A549 (cell line): Measurements from ENCODE around the gene SNRPD3. TPM values are rescaled to one million over a fixed set of nuclear protein-coding genes. Genes with fewer than 3 reads are reported as not detected.

Source experiments
- ATAC-seq, 2 experiments: fragments of 200-7000 bp in 1 of 2; fragments of >200 bp in 1 of 2; cut with Nextera tagmentation in 1 of 2; cut with Tn5 transposase in 1 of 2; 3 replicates each; pipeline versions ENCODE4 v1.8.0 to v1.9.1; 2018 to 2020; ENCODE audit warnings: mild to moderate bottlenecking in 1 of 2, moderate library complexity in 1 of 2
- CTCF ChIA-PET: fragments of 300-600 bp; sonication (Branson Sonifier 250); formaldehyde crosslinking; extraction: SDS; loops from one replicate; lab custom pipeline; 2021; ENCODE audit warnings: antibody characterized with exemption, inconsistent platforms; lab: Yijun Ruan, JAX
- POLR2A ChIA-PET: fragments of 350-600 bp; formaldehyde crosslinking; extraction: SDS; loops from one replicate; lab custom pipeline; 2021; ENCODE audit warnings: antibody characterized with exemption, inconsistent platforms; lab: Yijun Ruan, JAX
- DNase-seq, 2 experiments: peaks; one replicate each; pipeline versions ENCODE4 v3.0.0 to v3.0.0-alpha.2; 2011 to 2016; ENCODE audit warnings: low read depth in 1 of 2, low spot score in 1 of 2
- FAIRE-seq: peaks from 2 replicates; lab custom pipeline; 2011; peaks lifted over from hg19 to GRCh38; lab: Jason Lieb, UNC
- H3K27ac ChIP-seq, 2 experiments: fragments of >200 bp; sonication (Bioruptor Twin); formaldehyde crosslinking; 3 replicates each; pipeline ENCODE4 v1.5.1; 2016 to 2017
- H3K4me1 ChIP-seq: fragments of >200 bp; sonication (Bioruptor Twin); formaldehyde crosslinking; 3 replicates; pipeline ENCODE4 v1.6.1; 2016
- H3K4me2 ChIP-seq: fragments of >200 bp; sonication (Bioruptor Twin); formaldehyde crosslinking; 3 replicates; pipeline ENCODE4 v1.6.1; 2016
- H3K4me3 ChIP-seq: fragments of >200 bp; sonication (Bioruptor Twin); formaldehyde crosslinking; 3 replicates; pipeline ENCODE4 v1.5.1; 2016
- H3K9me3 ChIP-seq: fragments of >200 bp; sonication (Bioruptor Twin); formaldehyde crosslinking; 3 replicates; pipeline ENCODE4 v1.6.1; 2016
- CTCF ChIP-seq: fragments of >200 bp; sonication (Bioruptor Twin); formaldehyde crosslinking; IDR thresholded peaks from 3 replicates; pipeline ENCODE4 v1.5.1; 2016
- E2F6 ChIP-seq: IDR thresholded peaks from 2 replicates; pipeline ENCODE4 v1.6.1; 2012; ENCODE audit warnings: low read depth, borderline replicate concordance
- EHMT2 ChIP-seq: fragments of 200-600 bp; sonication (generic); IDR thresholded peaks from 2 replicates; pipeline ENCODE4 v1.6.1; 2016; ENCODE audit warnings: antibody characterized with exemption, low read depth, mild to moderate bottlenecking, moderate library complexity
- ELK1 ChIP-seq: fragments of 150-350 bp; IDR thresholded peaks from 2 replicates; pipeline ENCODE4 v1.6.1; 2014; ENCODE audit warnings: low read depth, mild to moderate bottlenecking, low read length
- EP300 ChIP-seq, 2 experiments: fragments of >200 bp; sonication (Bioruptor Twin); formaldehyde crosslinking; IDR thresholded peaks; 2 replicates in 1 of 2; 3 replicates in 1 of 2; pipeline ENCODE4 v1.6.1; 2016 to 2017
- FOSL2 ChIP-seq, 2 experiments: fragments of 450-650 bp in 1 of 2; fragments of >200 bp in 1 of 2; sonication (Bioruptor Twin) in 1 of 2; formaldehyde crosslinking; IDR thresholded peaks; 2 replicates each; pipeline versions ENCODE4 v1.5.0 to v1.6.1; 2016 to 2020; ENCODE audit warnings: mild to moderate bottlenecking in 1 of 2, moderate library complexity in 1 of 2
- GATA3 ChIP-seq: IDR thresholded peaks from 2 replicates; pipeline ENCODE4 v1.6.1; 2012; ENCODE audit warnings: borderline replicate concordance
- HDAC2 ChIP-seq: fragments of 200-600 bp; sonication (generic); IDR thresholded peaks from 2 replicates; pipeline ENCODE4 v1.6.1; 2016
- HEYL ChIP-seq: fragments of 250-450 bp; sonication (Bioruptor Pico); IDR thresholded peaks from 2 replicates; pipeline ENCODE4 v1.8.0; 2021; ENCODE audit warnings: mild to moderate bottlenecking, moderate library complexity
- HOXA7 ChIP-seq: fragments of 250-450 bp; sonication (Bioruptor Pico); IDR thresholded peaks from 2 replicates; pipeline ENCODE4 v1.5.0; 2020; ENCODE audit warnings: mild to moderate bottlenecking, moderate library complexity
- JUN ChIP-seq, 2 experiments: fragments of >200 bp; sonication (Bioruptor Twin); formaldehyde crosslinking; IDR thresholded peaks; 2 replicates in 1 of 2; 3 replicates in 1 of 2; pipeline ENCODE4 v1.6.1; 2016 to 2017
- NPAS2 ChIP-seq: fragments of 250-450 bp; sonication (Bioruptor Pico); IDR thresholded peaks from 2 replicates; pipeline ENCODE4 v1.8.0; 2022; ENCODE audit warnings: mild to moderate bottlenecking, moderate library complexity, borderline replicate concordance
- RCOR1 ChIP-seq: fragments of 150-350 bp; IDR thresholded peaks from 2 replicates; pipeline ENCODE4 v1.6.1; 2014; ENCODE audit warnings: antibody characterized with exemption, low read length, low read depth
- REST ChIP-seq: fragments of 200-600 bp; sonication (generic); IDR thresholded peaks from 2 replicates; pipeline ENCODE4 v1.6.1; 2016; ENCODE audit warnings: antibody characterized with exemption, mild to moderate bottlenecking, moderate library complexity
- TFCP2L1 ChIP-seq: fragments of 250-450 bp; sonication (Bioruptor Pico); IDR thresholded peaks from 2 replicates; pipeline ENCODE4 v1.5.0; 2021; ENCODE audit warnings: mild to moderate bottlenecking
- WGBS: methylation state at CpG from one replicate; pipeline ENCODE4 v1.1.6; 2017; ENCODE audit errors: missing lambda C conversion rate; 5-methylcytosine and 5-hydroxymethylcytosine counted together
- polyA plus RNA-seq, 4 experiments: library from polyadenylated mRNA; depleted of rRNA in 3 of 4; stranded (reverse); fragments of >200 nt; fragmentation: RNase III in 1 of 4; extraction: RNeasy Plus Mini Kit Qiagen cat#74134 plus additional on column Dnase treatment in 1 of 4; gene quantifications; 2 replicates in 3 of 4; 3 replicates in 1 of 4; pipeline ENCODE4 v1.2.3, GENCODE V29; 2011 to 2017

The SNRPD3 gene
- polyA plus RNA-seq, 2 of the 4 experiments (the other 2 are of a cell fraction) = 157 to 344 TPM

- FAIRE-seq = no peak
- CTCF ChIA-PET = interaction anchor here (1.2 to 4.8 kb wide), 7 partner anchors 15 to 86 kb away, joined by 3 to 32 read pairs (median 4); no protein-coding TSS in a partner anchor
These were observed 48.9 kb upstream of the SNRPD3 start for GRCh38 chr22:24506802-24507438.

GRCh38 chr22:24507716-24508115, 48.1 kb upstream of the SNRPD3 start:
- ChIA-PET POLR2A (no interaction called here), CTCF (interaction anchor here (1.7 to 4.8 kb wide), 4 partner anchors 14 to 86 kb away, joined by 4 to 32 read pairs (median 12); no protein-coding TSS in a partner anchor)
- WGBS = 89% methylated on average over 7 of the region's 7 CpGs
- Histone ChIP-seq H3K9me3 (no peaks in the 10 kb centered on the region), H3K4me2 (peak overlapping the region; percentile 54; the same call in 2 of the 3 replicates), H3K27ac (peak overlapping the region in 1 of 2 experiments; percentile 73; a peak in 2 of 6 replicates), H3K4me3 (no peak overlapping the region), H3K4me1 (peaks cover 36% of the 10 kb centered on the region)
- no peak for TF ChIP-seq NPAS2 (CRISPR knock-in tag)
- TF ChIP-seq EHMT2 = no peak
- no peak for TF ChIP-seq TFCP2L1
- no peak for TF ChIP-seq REST
- no peak for TF ChIP-seq RCOR1
- TF ChIP-seq HDAC2 = no peak
- FAIRE-seq (no peak), ATAC-seq (no peak), DNase-seq (no peak)

More at GRCh38 chr22:24506802-24507438, 48.9 kb upstream of the SNRPD3 start:
- peak; percentile 24 to 41 for DNase-seq
- peak in 1 of 2 experiments; percentile 65; a peak in 3 of 6 replicates for ATAC-seq
- POLR2A ChIA-PET = no interaction called here
- WGBS = 40% methylated on average over 4 of the region's 6 CpGs
- 0 out of 5 replicates have a peak, but pooled peaks of 1 of the 2 experiments have one; percentile 21 for TF ChIP-seq JUN (IDR thresholded peaks at IDR 0.05)
- TF ChIP-seq HEYL (CRISPR knock-in tag) = no peak
- TF ChIP-seq HOXA7 (CRISPR knock-in tag) = no peak
- TF ChIP-seq NPAS2 (CRISPR knock-in tag) = no peak
- peak; percentile 27; the same call in 1 of the 2 replicates for TF ChIP-seq GATA3
- no peak for TF ChIP-seq FOSL2 (IDR thresholded peaks at IDR 0.05)
- TF ChIP-seq FOSL2 (CRISPR knock-in tag; IDR thresholded peaks at IDR 0.05) = peak; percentile 46
- no peak; the same call in 1 of the 2 replicates for TF ChIP-seq EHMT2
- TF ChIP-seq ELK1 = no peak
- no peak for TF ChIP-seq EP300 (IDR thresholded peaks at IDR 0.05)
- no peak for TF ChIP-seq CTCF
- TF ChIP-seq E2F6 = no peak
- Histone ChIP-seq H3K4me2 (peak overlapping the region; percentile 54), H3K9me3 (no peaks in the 10 kb centered on the region), H3K4me1 (peaks cover 36% of the 10 kb centered on the region), H3K4me3 (no peak overlapping the region), H3K27ac (peak overlapping the region; percentile 41 to 73; a peak in 3 of 6 replicates)
